ENCODE data around the gene MT1E. TPM values are rescaled to one million over a fixed set of nuclear protein-coding genes. Genes with fewer than 3 reads are reported as not detected.

MT1E gene
- total RNA-seq, 2 donors from 2014 or later, result 5.5 TPM; not detected in 1

DNA sequence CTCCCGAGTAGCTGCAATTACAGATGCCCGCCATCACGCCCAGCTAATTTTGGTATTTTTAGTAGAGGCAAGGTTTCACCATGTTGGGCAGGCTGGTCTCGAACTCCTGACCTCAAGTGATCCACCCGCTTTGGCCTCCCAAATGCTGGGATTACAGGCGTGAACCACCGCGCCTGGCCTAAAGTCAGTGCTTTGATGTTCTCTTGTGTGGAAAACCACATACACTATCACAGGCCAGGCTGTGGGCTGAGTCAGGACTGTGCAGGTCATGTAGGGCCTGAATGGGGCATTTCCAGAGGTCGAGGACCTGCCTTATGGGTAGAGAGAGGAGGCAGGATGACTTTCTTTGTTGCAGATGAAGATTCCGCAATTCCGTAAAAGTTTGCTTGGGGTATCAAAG, 41.3 kb upstream of the MT1E start:
- Histone ChIP-seq H3K36me3 (ENCODE audit: control insufficient read depth, insufficient read depth, low read length) (no peaks in the 10 kb centered on the region), H3K4me3 (ENCODE audit: low read length) (no peak overlapping the region), H3K9me3 (ENCODE audit: control insufficient read depth, low read length) (no peaks in the 10 kb centered on the region), H3K27ac (ENCODE audit: low read depth, low read length) (no peak overlapping the region), H3K9ac (ENCODE audit: extremely low read depth, low read length, poor library complexity, severe bottlenecking) (no peak overlapping the region), H3K4me1 (ENCODE audit: control insufficient read depth, insufficient read depth, low read length) (peaks cover 3% of the 10 kb centered on the region), H3K27me3 (ENCODE audit: control insufficient read depth, insufficient read depth, low read length, poor library complexity, severe bottlenecking) (peaks cover 32% of the 10 kb centered on the region)
- Mint-ChIP-seq H3K27me3 (ENCODE audit: insufficient read depth) (peaks cover 45% of the 10 kb centered on the region), H3K9me3 (no peaks in the 10 kb centered on the region), H3K27ac (no peak overlapping the region), H3K4me3 (no peak overlapping the region), H3K4me1 (peaks cover 21% of the 10 kb centered on the region), H3K36me3 (ENCODE audit: low read depth) (no peaks in the 10 kb centered on the region)
- WGBS, 2 experiments (ENCODE audit: insufficient coverage in 1 of 2, insufficient read length in 1 of 2), result 81 to 92% methylated on average over 7 to 11 of the region's 11 CpGs
- no peak for DNase-seq
- TF ChIP-seq, protein P1, sequence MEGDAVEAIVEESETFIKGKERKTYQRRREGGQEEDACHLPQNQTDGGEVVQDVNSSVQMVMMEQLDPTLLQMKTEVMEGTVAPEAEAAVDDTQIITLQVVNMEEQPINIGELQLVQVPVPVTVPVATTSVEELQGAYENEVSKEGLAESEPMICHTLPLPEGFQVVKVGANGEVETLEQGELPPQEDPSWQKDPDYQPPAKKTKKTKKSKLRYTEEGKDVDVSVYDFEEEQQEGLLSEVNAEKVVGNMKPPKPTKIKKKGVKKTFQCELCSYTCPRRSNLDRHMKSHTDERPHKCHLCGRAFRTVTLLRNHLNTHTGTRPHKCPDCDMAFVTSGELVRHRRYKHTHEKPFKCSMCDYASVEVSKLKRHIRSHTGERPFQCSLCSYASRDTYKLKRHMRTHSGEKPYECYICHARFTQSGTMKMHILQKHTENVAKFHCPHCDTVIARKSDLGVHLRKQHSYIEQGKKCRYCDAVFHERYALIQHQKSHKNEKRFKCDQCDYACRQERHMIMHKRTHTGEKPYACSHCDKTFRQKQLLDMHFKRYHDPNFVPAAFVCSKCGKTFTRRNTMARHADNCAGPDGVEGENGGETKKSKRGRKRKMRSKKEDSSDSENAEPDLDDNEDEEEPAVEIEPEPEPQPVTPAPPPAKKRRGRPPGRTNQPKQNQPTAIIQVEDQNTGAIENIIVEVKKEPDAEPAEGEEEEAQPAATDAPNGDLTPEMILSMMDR (conservative IDR thresholded peaks at IDR 0.05), result no peak

DNA sequence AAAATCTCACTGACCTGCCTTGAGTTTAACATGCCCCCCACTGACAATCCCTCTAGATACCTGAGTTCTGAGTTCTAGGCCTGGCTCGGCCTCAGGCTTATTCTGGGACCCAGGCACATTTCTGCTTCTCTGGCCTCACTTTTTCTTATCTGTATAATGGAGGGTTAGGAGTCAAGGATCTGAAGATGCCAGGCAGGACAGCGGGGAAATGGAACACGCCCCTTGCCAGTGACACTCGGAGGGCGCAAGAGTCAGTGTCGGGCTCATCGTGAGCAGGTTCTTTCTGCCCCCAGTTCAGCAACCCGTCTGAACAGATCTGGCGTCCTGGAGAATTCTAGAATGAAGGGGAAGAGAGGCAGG, 36.8 kb upstream of the MT1E start:
- H3K9me3 Mint-ChIP-seq, result no peaks in the 10 kb centered on the region
- H3K36me3 ChIP-seq (ENCODE audit: control insufficient read depth, insufficient read depth, low read length), result no peaks in the 10 kb centered on the region
- no peaks in the 10 kb centered on the region for H3K4me1 ChIP-seq (ENCODE audit: control insufficient read depth, insufficient read depth, low read length)
- 32 to 61% methylated on average over 3 to 9 of the region's 9 CpGs for WGBS, 2 experiments (ENCODE audit: insufficient coverage in 1 of 2, insufficient read length in 1 of 2)
- H3K27me3 ChIP-seq (ENCODE audit: control insufficient read depth, insufficient read depth, low read length, poor library complexity, severe bottlenecking), result peaks cover 72% of the 10 kb centered on the region
- H3K4me1 Mint-ChIP-seq, result peaks cover 2% of the 10 kb centered on the region
- peak overlapping the region; percentile 72 for H3K4me3 ChIP-seq (ENCODE audit: low read length)
- H3K9me3 ChIP-seq (ENCODE audit: control insufficient read depth, low read length), result no peaks in the 10 kb centered on the region
- TF ChIP-seq, protein P1 (conservative IDR thresholded peaks at IDR 0.05), result no peak
- no peak for DNase-seq
- no peak overlapping the region for H3K27ac ChIP-seq (ENCODE audit: low read depth, low read length)
- H3K27me3 Mint-ChIP-seq (ENCODE audit: insufficient read depth), result peaks cover 85% of the 10 kb centered on the region
- no peak overlapping the region for H3K27ac Mint-ChIP-seq
- H3K9ac ChIP-seq (ENCODE audit: extremely low read depth, low read length, poor library complexity, severe bottlenecking), result no peak overlapping the region
- no peaks in the 10 kb centered on the region for H3K36me3 Mint-ChIP-seq (ENCODE audit: low read depth)
- peak overlapping the region; percentile 57 for H3K4me3 Mint-ChIP-seq

DNA sequence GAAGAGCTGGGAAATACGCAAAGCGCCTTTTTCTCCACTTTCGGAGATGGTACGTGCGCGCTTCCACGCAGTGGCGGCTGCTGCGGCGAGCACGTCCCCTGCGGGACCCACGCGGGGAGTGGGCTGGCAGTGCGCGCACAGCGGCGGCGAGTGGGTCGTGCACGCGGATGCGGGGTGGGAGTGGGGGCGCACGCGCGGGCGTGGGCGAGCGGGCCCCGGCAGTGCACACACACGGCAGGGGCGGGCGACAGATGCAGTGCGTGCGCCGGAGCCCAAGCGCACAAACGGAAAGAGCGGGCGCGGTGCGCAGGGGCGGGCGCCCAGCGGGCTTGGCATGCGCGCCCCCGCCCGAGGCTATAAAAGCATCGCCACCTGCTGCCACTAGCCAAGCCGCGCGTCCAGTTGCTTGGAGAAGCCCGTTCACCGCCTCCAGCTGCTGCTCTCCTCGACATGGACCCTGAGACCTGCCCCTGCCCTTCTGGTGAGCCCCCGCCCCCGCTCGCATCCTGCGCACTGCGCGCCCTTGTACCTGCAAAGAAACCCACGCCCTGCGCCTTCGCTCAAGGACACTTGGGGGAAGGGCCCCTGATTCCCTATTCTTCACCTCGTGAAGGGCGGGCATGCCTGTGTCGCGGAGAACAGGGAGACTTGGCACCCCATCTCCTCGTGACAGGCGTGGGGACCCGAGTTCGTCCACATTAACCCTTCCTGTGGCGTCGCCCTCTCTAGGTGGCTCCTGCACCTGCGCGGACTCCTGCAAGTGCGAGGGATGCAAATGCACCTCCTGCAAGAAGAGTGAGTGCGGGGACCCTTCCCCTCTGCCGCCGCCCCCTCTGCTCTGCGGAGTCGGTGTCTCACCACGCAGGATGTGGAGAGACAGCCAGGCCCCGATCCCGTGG, 36.2 kb upstream of the MT1E start, which contains the start of gene MT3:
Gene MT3 (plus strand): TSS at position 388 of the 899 bp plus-strand sequence. CDS start 63 bp downstream, at position 451.
- Mint-ChIP-seq H3K4me1 (no peaks in the 10 kb centered on the region), H3K9me3 (no peaks in the 10 kb centered on the region), H3K27ac (no peak within 1 kb of the TSS), H3K36me3 (ENCODE audit: low read depth) (no peaks in the 10 kb centered on the region), H3K27me3 (ENCODE audit: insufficient read depth) (peaks cover 90% of the 10 kb centered on the region), H3K4me3 (peak within 1 kb of the TSS; percentile 57)
- Histone ChIP-seq H3K4me1 (ENCODE audit: control insufficient read depth, insufficient read depth, low read length) (no peaks in the 10 kb centered on the region), H3K27ac (ENCODE audit: low read depth, low read length) (no peak within 1 kb of the TSS), H3K36me3 (ENCODE audit: control insufficient read depth, insufficient read depth, low read length) (no peaks in the 10 kb centered on the region), H3K9me3 (ENCODE audit: control insufficient read depth, low read length) (no peaks in the 10 kb centered on the region), H3K9ac (ENCODE audit: extremely low read depth, low read length, poor library complexity, severe bottlenecking) (no peak within 1 kb of the TSS), H3K27me3 (ENCODE audit: control insufficient read depth, insufficient read depth, low read length, poor library complexity, severe bottlenecking) (peaks cover 72% of the 10 kb centered on the region), H3K4me3 (ENCODE audit: low read length) (peak within 1 kb of the TSS; percentile 72)
- WGBS, 2 experiments (ENCODE audit: insufficient coverage in 1 of 2, insufficient read length in 1 of 2), result 9 to 16% methylated on average over 32 to 87 of the region's 87 CpGs
- TF ChIP-seq, protein P1 (conservative IDR thresholded peaks at IDR 0.05), result peak; percentile 25
- peak; percentile 81 for DNase-seq
